Muscle layer of colon (tissue), 2 donors: Measurements from ENCODE around the gene TLR8.

ENCODE experiments used
- H3K27ac ChIP-seq: one replicate; pipeline ENCODE4 v1.7.0; 2013; ENCODE audit warnings: low read depth, mild to moderate bottlenecking, low read length, moderate library complexity
- H3K27me3 ChIP-seq, 2 donors: one replicate each; pipeline ENCODE4 v1.7.0; 2013; ENCODE audit warnings: low read length in 2 of 2, mild to moderate bottlenecking in 2 of 2; ENCODE audit not compliant: insufficient read depth in 2 of 2, control insufficient read depth in 1 of 2
- H3K36me3 ChIP-seq: one replicate; pipeline ENCODE4 v1.7.0; 2013; ENCODE audit warnings: mild to moderate bottlenecking, low read length; ENCODE audit not compliant: insufficient read depth
- H3K4me1 ChIP-seq: one replicate; pipeline ENCODE4 v1.7.0; 2013; ENCODE audit warnings: mild to moderate bottlenecking, low read length; ENCODE audit not compliant: insufficient read depth
- H3K4me3 ChIP-seq, 2 donors: one replicate each; pipeline ENCODE4 v1.7.0; 2013; ENCODE audit warnings: low read length in 2 of 2, low read depth in 1 of 2, mild to moderate bottlenecking in 1 of 2, moderate library complexity in 1 of 2
- H3K9ac ChIP-seq: one replicate; pipeline ENCODE4 v1.7.0; 2013; ENCODE audit warnings: low read length
- H3K9me3 ChIP-seq: one replicate; pipeline ENCODE4 v1.7.0; 2013; ENCODE audit warnings: mild to moderate bottlenecking, low read length
- donor health status: abdominal sarcoma.
- donor health status: Adenocarcinoma of cecum.

Gene TLR8

GRCh38 chrX:12946838-12947544 is 40.6 kb downstream of the TLR8 start:
- H3K4me3 ChIP-seq: no peak overlapping the region
- H3K9me3 ChIP-seq: no peaks in the 10 kb centered on the region
- H3K9ac ChIP-seq: no peak overlapping the region
- H3K4me1 ChIP-seq: peaks cover 8% of the 10 kb centered on the region
- H3K27ac ChIP-seq: no peak overlapping the region
- H3K36me3 ChIP-seq: no peaks in the 10 kb centered on the region
- H3K27me3 ChIP-seq: no peaks in the 10 kb centered on the region

GRCh38 chrX:12947545-12948235 is 41.3 kb downstream of the TLR8 start:
- no peak overlapping the region for H3K9ac ChIP-seq
- H3K27ac ChIP-seq: no peak overlapping the region
- H3K27me3 ChIP-seq: no peaks in the 10 kb centered on the region
- no peaks in the 10 kb centered on the region for H3K36me3 ChIP-seq
- peaks cover 8% of the 10 kb centered on the region for H3K4me1 ChIP-seq
- no peaks in the 10 kb centered on the region for H3K9me3 ChIP-seq
- H3K4me3 ChIP-seq: no peak overlapping the region

- no peaks in the 10 kb centered on the region for H3K36me3 ChIP-seq
- peaks cover 8% of the 10 kb centered on the region for H3K4me1 ChIP-seq
- no peak overlapping the region for H3K9ac ChIP-seq
- H3K9me3 ChIP-seq: no peaks in the 10 kb centered on the region
- no peak overlapping the region for H3K27ac ChIP-seq
- H3K4me3 ChIP-seq: no peak overlapping the region
- no peaks in the 10 kb centered on the region for H3K27me3 ChIP-seq
Observed at GRCh38 chrX:12948495-12948894, 42.1 kb downstream of the TLR8 start.

GRCh38 chrX:12949205-12949926 is 42.9 kb downstream of the TLR8 start:
- Histone ChIP-seq H3K27ac (peak overlapping the region; percentile 54), H3K4me3 (no peak overlapping the region), H3K4me1 (peaks cover 8% of the 10 kb centered on the region), H3K9ac (no peak overlapping the region), H3K36me3 (no peaks in the 10 kb centered on the region), H3K9me3 (no peaks in the 10 kb centered on the region), H3K27me3 (no peaks in the 10 kb centered on the region)

GRCh38 chrX:12949927-12950656 is 43.7 kb downstream of the TLR8 start:
- peaks cover 8% of the 10 kb centered on the region for H3K4me1 ChIP-seq
- H3K27me3 ChIP-seq: peaks cover 0 to 4% of the 10 kb centered on the region in 2 donors
- H3K36me3 ChIP-seq: no peaks in the 10 kb centered on the region
- H3K9ac ChIP-seq: no peak overlapping the region
- H3K27ac ChIP-seq: peak overlapping the region; percentile 54
- peak overlapping the region in 1 of 2 donors; percentile 19 for H3K4me3 ChIP-seq
- H3K9me3 ChIP-seq: no peaks in the 10 kb centered on the region

- Histone ChIP-seq H3K36me3 (no peaks in the 10 kb centered on the region), H3K9me3 (no peaks in the 10 kb centered on the region), H3K9ac (no peak overlapping the region), H3K27me3 (peaks cover 0 to 4% of the 10 kb centered on the region in 2 donors), H3K27ac (peak overlapping the region; percentile 54), H3K4me1 (peaks cover 8% of the 10 kb centered on the region), H3K4me3 (no peak overlapping the region)
Observed at GRCh38 chrX:12950851-12951594, 44.6 kb downstream of the TLR8 start.

- peaks cover 0 to 4% of the 10 kb centered on the region in 2 donors for H3K27me3 ChIP-seq
- H3K4me1 ChIP-seq: peaks cover 8% of the 10 kb centered on the region
- no peak overlapping the region for H3K9ac ChIP-seq
- H3K36me3 ChIP-seq: no peaks in the 10 kb centered on the region
- no peaks in the 10 kb centered on the region for H3K9me3 ChIP-seq
- no peak overlapping the region for H3K4me3 ChIP-seq
- no peak overlapping the region for H3K27ac ChIP-seq
Observed at GRCh38 chrX:12951595-12951975, 45.2 kb downstream of the TLR8 start.

- no peaks in the 10 kb centered on the region for H3K9me3 ChIP-seq
- H3K36me3 ChIP-seq: no peaks in the 10 kb centered on the region
- H3K4me3 ChIP-seq: no peak overlapping the region
- H3K4me1 ChIP-seq: peaks cover 8% of the 10 kb centered on the region
- H3K9ac ChIP-seq: no peak overlapping the region
- no peak overlapping the region for H3K27ac ChIP-seq
- peaks cover 0 to 4% of the 10 kb centered on the region in 2 donors for H3K27me3 ChIP-seq
Observed at GRCh38 chrX:12953420-12953819, 47.0 kb downstream of the TLR8 start.

DNA sequence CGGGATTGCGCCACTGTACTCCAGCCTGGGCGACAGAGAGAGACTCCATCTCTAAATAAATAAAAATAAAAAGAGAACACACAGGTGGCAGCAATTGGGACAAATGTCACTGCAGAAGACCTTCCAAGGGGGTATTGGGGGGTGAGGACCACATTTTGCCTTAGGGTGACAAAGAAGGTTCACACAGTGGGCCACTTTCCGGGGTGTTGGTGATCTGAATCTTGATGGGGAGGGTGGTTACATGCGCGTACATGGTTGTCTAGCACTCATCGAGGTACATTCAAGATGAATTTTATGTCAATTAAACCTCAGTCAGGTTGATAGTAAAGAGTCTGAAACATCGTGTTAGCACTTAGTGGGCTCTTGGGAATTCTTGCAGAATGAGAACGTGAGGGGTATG is 48.0 kb downstream of the TLR8 start:
- Histone ChIP-seq H3K27me3 (peaks cover 0 to 4% of the 10 kb centered on the region in 2 donors), H3K9ac (no peak overlapping the region), H3K9me3 (no peaks in the 10 kb centered on the region), H3K27ac (no peak overlapping the region), H3K4me3 (no peak overlapping the region), H3K36me3 (no peaks in the 10 kb centered on the region), H3K4me1 (peaks cover 8% of the 10 kb centered on the region)

GRCh38 chrX:12954981-12955380 is 48.6 kb downstream of the TLR8 start:
- no peak overlapping the region for H3K4me3 ChIP-seq
- no peak overlapping the region for H3K27ac ChIP-seq
- H3K9me3 ChIP-seq: no peaks in the 10 kb centered on the region
- no peaks in the 10 kb centered on the region for H3K36me3 ChIP-seq
- H3K4me1 ChIP-seq: peaks cover 4% of the 10 kb centered on the region
- H3K27me3 ChIP-seq: peaks cover 0 to 4% of the 10 kb centered on the region in 2 donors
- H3K9ac ChIP-seq: no peak overlapping the region
